Neural progenitor cell (in vitro differentiated cells): Measurements from ENCODE around the gene TBL1X. TPM values are rescaled to one million over a fixed set of nuclear protein-coding genes. Genes with fewer than 3 reads are reported as not detected.

Experiments used
- DNase-seq: peaks from one replicate; pipeline ENCODE4 v3.0.0-alpha.2; 2016; ENCODE audit warnings: low spot score
- H2AFZ ChIP-seq: fragments of 200-600 bp; sonication (generic); replicated peaks from 2 replicates; pipeline ENCODE4 v1.6.1; 2016; ENCODE audit warnings: antibody characterized with exemption
- H3F3A ChIP-seq: fragments of 200-600 bp; sonication (generic); 2 replicates; pipeline ENCODE4 v1.6.1; 2016; ENCODE audit warnings: antibody characterized with exemption, low read depth
- H3K27ac ChIP-seq: fragments of 200-600 bp; sonication (generic); 2 replicates; pipeline ENCODE4 v1.5.1; 2016; ENCODE audit warnings: mild to moderate bottlenecking
- H3K27me3 ChIP-seq: fragments of 200-600 bp; sonication (generic); 2 replicates; pipeline ENCODE4 v1.6.1; 2016; ENCODE audit warnings: mild to moderate bottlenecking, moderate library complexity
- H3K36me3 ChIP-seq: fragments of 200-600 bp; sonication (generic); 2 replicates; pipeline ENCODE4 v1.5.1; 2016
- H3K4me1 ChIP-seq: fragments of 200-600 bp; sonication (generic); 2 replicates; pipeline ENCODE4 v1.6.1; 2016; ENCODE audit warnings: mixed run types
- H3K4me2 ChIP-seq: fragments of 200-600 bp; sonication (generic); 2 replicates; pipeline ENCODE4 v1.6.1; 2016
- H3K4me3 ChIP-seq: fragments of 200-600 bp; sonication (generic); 2 replicates; pipeline ENCODE4 v1.5.1; 2016
- H3K79me2 ChIP-seq: fragments of 200-600 bp; sonication (generic); 2 replicates; pipeline ENCODE4 v1.6.1; 2016; ENCODE audit warnings: low read depth
- H3K9ac ChIP-seq: fragments of 200-600 bp; sonication (generic); 2 replicates; pipeline ENCODE4 v1.6.1; 2016
- H3K9me3 ChIP-seq: fragments of 200-600 bp; sonication (generic); 2 replicates; pipeline ENCODE4 v1.5.1; 2016; ENCODE audit warnings: low read depth
- H4K20me1 ChIP-seq: fragments of 200-600 bp; sonication (generic); 2 replicates; pipeline ENCODE4 v1.6.1; 2016; ENCODE audit warnings: low read depth
- H3K27ac Mint-ChIP-seq: 3 replicates; pipeline ENCODE4 v1.8.0; 2021; ENCODE audit warnings: mixed read lengths
- H3K27me3 Mint-ChIP-seq: 2 replicates; pipeline ENCODE4 v1.8.0; 2022; ENCODE audit warnings: low read depth, mild to moderate bottlenecking, inconsistent platforms, moderate library complexity, mixed read lengths; ENCODE audit not compliant: insufficient read depth
- H3K36me3 Mint-ChIP-seq: 3 replicates; pipeline ENCODE4 v1.8.0; 2021; ENCODE audit warnings: mixed read lengths
- H3K4me1 Mint-ChIP-seq: 3 replicates; pipeline ENCODE4 v1.8.0; 2021; ENCODE audit warnings: mixed read lengths
- H3K4me3 Mint-ChIP-seq: 3 replicates; pipeline ENCODE4 v1.8.0; 2021; ENCODE audit warnings: mild to moderate bottlenecking, moderate library complexity, mixed read lengths
- H3K9me3 Mint-ChIP-seq: 3 replicates; pipeline ENCODE4 v1.8.0; 2020; ENCODE audit warnings: mixed read lengths
- EZH2 ChIP-seq: fragments of 200-600 bp; sonication (generic); IDR thresholded peaks from 2 replicates; pipeline ENCODE4 v1.6.1; 2017; ENCODE audit warnings: antibody characterized with exemption, mild to moderate bottlenecking, moderate library complexity
- EZH2phosphoT487 ChIP-seq: fragments of 200-600 bp; sonication (generic); IDR thresholded peaks from 2 replicates; pipeline ENCODE4 v1.6.1; 2017; ENCODE audit warnings: antibody characterized with exemption
- total RNA-seq: library from RNA; depleted of rRNA; stranded (reverse); fragments of >200 nt; gene quantifications from 2 replicates; pipeline ENCODE4 v1.2.3, GENCODE V29; 2015; ENCODE audit warnings: low replicate concordance
- TF ChIP-seq, protein P1 (sequence below): fragments of 200-600 bp; sonication (generic); IDR thresholded peaks from 2 replicates; pipeline ENCODE4 v1.5.1; 2017; ENCODE audit warnings: antibody characterized with exemption, mild to moderate bottlenecking

The TBL1X gene
- total RNA-seq, 1 donor from 2014 or later: 35.7 TPM

DNA sequence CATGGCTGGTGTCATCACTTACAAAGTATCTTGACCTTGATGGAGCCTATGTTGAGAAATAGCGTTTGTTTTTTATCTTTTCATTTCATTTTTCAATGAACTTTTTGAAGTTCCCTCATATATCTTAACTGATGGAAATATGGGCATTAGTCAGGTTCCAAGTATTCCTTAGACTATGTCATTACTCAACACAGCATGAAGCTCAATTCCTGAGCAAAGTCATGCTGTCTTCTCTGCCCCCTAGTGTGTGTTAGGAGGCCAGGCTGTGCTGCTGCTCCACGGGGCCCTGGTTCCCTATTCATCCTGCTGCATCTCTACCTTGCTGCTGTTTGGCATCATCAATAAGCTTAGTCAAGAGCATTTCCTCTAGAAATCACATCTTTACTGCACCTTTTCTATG lies 259.9 kb downstream of the TBL1X start:
- no peak for DNase-seq
- Histone ChIP-seq H3K36me3 (no peaks in the 10 kb centered on the region), H3K4me1 (no peaks in the 10 kb centered on the region), H3K4me3 (no peak overlapping the region), H3K27ac (no peak overlapping the region), H2AFZ (no peak overlapping the region), H3K79me2 (no peaks in the 10 kb centered on the region), H3F3A (no peaks in the 10 kb centered on the region), H3K4me2 (no peak overlapping the region), H3K9ac (no peak overlapping the region), H3K9me3 (peaks cover 15% of the 10 kb centered on the region), H4K20me1 (no peaks in the 10 kb centered on the region), H3K27me3 (no peaks in the 10 kb centered on the region)
- peaks cover 68% of the 10 kb centered on the region for H3K36me3 Mint-ChIP-seq
- peaks cover 4% of the 10 kb centered on the region for H3K27me3 Mint-ChIP-seq
- TF ChIP-seq, protein P1, sequence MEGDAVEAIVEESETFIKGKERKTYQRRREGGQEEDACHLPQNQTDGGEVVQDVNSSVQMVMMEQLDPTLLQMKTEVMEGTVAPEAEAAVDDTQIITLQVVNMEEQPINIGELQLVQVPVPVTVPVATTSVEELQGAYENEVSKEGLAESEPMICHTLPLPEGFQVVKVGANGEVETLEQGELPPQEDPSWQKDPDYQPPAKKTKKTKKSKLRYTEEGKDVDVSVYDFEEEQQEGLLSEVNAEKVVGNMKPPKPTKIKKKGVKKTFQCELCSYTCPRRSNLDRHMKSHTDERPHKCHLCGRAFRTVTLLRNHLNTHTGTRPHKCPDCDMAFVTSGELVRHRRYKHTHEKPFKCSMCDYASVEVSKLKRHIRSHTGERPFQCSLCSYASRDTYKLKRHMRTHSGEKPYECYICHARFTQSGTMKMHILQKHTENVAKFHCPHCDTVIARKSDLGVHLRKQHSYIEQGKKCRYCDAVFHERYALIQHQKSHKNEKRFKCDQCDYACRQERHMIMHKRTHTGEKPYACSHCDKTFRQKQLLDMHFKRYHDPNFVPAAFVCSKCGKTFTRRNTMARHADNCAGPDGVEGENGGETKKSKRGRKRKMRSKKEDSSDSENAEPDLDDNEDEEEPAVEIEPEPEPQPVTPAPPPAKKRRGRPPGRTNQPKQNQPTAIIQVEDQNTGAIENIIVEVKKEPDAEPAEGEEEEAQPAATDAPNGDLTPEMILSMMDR: no peak
- TF ChIP-seq EZH2 (no peak), EZH2phosphoT487 (no peak)
- no peak overlapping the region for H3K4me3 Mint-ChIP-seq
- H3K4me1 Mint-ChIP-seq: peaks cover 8% of the 10 kb centered on the region
- no peak overlapping the region for H3K27ac Mint-ChIP-seq
- H3K9me3 Mint-ChIP-seq: peaks cover 72% of the 10 kb centered on the region

DNA sequence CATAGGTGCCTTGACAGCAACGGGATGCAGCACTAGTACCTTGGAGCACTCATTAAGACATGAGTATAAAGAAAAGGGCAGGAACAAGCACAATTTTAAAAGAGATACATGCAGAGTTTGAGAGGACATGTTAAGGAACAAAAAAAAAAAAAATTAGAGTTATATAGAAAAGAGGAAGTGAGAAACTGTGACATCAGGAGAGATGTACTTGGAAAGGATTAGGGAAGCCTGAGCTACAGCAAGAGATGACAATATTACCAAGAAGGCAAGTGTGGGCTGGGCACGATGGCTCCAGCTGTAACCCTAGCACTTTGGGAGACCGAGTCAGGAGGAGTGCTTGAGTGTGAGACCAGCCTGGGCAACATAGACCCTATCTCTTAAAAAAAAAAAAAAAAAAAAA lies 263.4 kb downstream of the TBL1X start:
- no peak overlapping the region for H3K9ac ChIP-seq
- H3K4me3 ChIP-seq: no peak overlapping the region
- Mint-ChIP-seq H3K27ac (no peak overlapping the region), H3K9me3 (peaks cover 47% of the 10 kb centered on the region), H3K36me3 (peaks cover 39% of the 10 kb centered on the region), H3K27me3 (no peaks in the 10 kb centered on the region), H3K4me1 (peaks cover 8% of the 10 kb centered on the region), H3K4me3 (no peak overlapping the region)
- no peak overlapping the region for H3K27ac ChIP-seq
- no peak for DNase-seq
- H3K4me2 ChIP-seq: no peak overlapping the region
- H3K4me1 ChIP-seq: no peaks in the 10 kb centered on the region
- H3K9me3 ChIP-seq: peaks cover 7% of the 10 kb centered on the region
- no peaks in the 10 kb centered on the region for H3K27me3 ChIP-seq
- H3K79me2 ChIP-seq: no peaks in the 10 kb centered on the region
- TF ChIP-seq EZH2phosphoT487 (no peak), EZH2 (no peak)
- TF ChIP-seq, protein P1: no peak
- H3K36me3 ChIP-seq: no peaks in the 10 kb centered on the region
- no peaks in the 10 kb centered on the region for H3F3A ChIP-seq
- H4K20me1 ChIP-seq: no peaks in the 10 kb centered on the region
- no peak overlapping the region for H2AFZ ChIP-seq

DNA sequence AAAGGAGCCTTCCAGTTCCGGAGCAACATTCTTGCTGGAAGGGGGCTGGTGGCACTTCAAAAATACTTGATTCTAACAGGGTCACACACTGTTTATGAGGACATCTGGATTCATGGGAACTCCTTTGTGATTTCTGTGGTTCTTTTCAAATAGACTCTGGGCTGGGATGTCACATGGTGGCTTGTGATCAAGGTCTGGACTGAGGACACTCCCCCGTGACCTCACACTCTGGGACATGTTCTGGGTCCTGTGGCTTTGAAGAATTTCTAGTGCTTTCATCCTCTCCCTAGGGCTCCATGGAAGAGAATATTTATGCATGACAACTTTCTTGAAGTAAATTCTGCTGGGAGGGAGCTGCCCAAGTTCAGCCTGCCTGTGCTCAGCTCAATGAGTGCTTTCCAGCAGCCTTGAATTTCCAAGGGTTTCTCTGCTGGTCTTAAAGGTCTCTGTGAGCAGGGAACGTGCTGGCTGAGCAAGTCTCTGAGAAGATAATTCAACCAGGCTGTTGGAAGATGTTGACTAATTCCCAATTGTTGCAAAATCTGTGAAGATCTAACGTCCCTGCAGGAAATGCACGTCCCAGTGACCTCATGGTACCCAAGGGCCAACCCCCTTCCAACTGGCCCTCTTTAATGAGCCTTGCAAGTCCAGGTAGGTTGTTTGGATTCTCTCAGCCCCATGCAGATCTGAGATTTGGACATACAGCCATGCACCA lies 264.5 kb downstream of the TBL1X start:
- H3K4me3 ChIP-seq: no peak overlapping the region
- no peaks in the 10 kb centered on the region for H3F3A ChIP-seq
- Mint-ChIP-seq H3K4me3 (no peak overlapping the region), H3K27me3 (no peaks in the 10 kb centered on the region), H3K27ac (peak overlapping the region; percentile 89), H3K9me3 (peaks cover 39% of the 10 kb centered on the region), H3K4me1 (peaks cover 8% of the 10 kb centered on the region), H3K36me3 (peaks cover 33% of the 10 kb centered on the region)
- no peaks in the 10 kb centered on the region for H3K79me2 ChIP-seq
- no peak for TF ChIP-seq EZH2
- no peak for TF ChIP-seq EZH2phosphoT487
- TF ChIP-seq, protein P1: no peak
- no peak overlapping the region for H2AFZ ChIP-seq
- DNase-seq: no peak
- no peaks in the 10 kb centered on the region for H4K20me1 ChIP-seq
- H3K36me3 ChIP-seq: no peaks in the 10 kb centered on the region
- H3K27me3 ChIP-seq: no peaks in the 10 kb centered on the region
- no peak overlapping the region for H3K9ac ChIP-seq
- peaks cover 7% of the 10 kb centered on the region for H3K9me3 ChIP-seq
- no peak overlapping the region for H3K4me2 ChIP-seq
- H3K27ac ChIP-seq: no peak overlapping the region
- H3K4me1 ChIP-seq: no peaks in the 10 kb centered on the region
